Measurements from ENCODE around the gene MUC5AC.

DNA sequence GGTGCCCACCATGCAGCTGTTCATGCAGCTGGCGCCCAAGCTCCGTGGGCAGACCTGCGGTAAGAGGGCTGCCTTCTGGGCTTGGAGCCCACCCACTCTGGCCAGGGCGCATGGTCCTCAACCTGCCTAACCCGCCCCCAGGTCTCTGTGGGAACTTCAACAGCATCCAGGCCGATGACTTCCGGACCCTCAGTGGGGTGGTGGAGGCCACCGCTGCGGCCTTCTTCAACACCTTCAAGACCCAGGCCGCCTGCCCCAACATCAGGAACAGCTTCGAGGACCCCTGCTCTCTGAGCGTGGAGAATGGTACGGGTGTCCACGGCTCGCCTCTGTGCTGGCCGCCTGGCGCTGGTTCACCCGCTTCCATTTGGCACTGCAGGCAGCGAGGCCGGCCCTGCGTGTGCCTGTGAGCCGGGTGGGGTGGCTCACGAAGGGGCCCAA is 11.0 kb downstream of the MUC5AC start:
- TF ChIP-seq, protein P1, sequence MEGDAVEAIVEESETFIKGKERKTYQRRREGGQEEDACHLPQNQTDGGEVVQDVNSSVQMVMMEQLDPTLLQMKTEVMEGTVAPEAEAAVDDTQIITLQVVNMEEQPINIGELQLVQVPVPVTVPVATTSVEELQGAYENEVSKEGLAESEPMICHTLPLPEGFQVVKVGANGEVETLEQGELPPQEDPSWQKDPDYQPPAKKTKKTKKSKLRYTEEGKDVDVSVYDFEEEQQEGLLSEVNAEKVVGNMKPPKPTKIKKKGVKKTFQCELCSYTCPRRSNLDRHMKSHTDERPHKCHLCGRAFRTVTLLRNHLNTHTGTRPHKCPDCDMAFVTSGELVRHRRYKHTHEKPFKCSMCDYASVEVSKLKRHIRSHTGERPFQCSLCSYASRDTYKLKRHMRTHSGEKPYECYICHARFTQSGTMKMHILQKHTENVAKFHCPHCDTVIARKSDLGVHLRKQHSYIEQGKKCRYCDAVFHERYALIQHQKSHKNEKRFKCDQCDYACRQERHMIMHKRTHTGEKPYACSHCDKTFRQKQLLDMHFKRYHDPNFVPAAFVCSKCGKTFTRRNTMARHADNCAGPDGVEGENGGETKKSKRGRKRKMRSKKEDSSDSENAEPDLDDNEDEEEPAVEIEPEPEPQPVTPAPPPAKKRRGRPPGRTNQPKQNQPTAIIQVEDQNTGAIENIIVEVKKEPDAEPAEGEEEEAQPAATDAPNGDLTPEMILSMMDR (IDR thresholded peaks at IDR 0.05): no peak
- TF ChIP-seq ZFX (IDR thresholded peaks at IDR 0.05; ENCODE audit: borderline replicate concordance): no peak
